Immature natural killer cell (primary cell): ENCODE data around the gene RBBP8. TPM values are rescaled to one million over a fixed set of nuclear protein-coding genes. Genes with fewer than 3 reads are reported as not detected.

Experiments used
- DNase-seq, 3 donors: peaks; one replicate each; pipeline ENCODE4 v3.0.0; 2022; ENCODE audit warnings: mixed read lengths in 1 of 3
- H3K27ac Mint-ChIP-seq, 6 donors: one replicate each; pipeline ENCODE4 v1.8.0; 2020; ENCODE audit warnings: mixed read lengths in 6 of 6, mild to moderate bottlenecking in 5 of 6, inconsistent platforms in 4 of 6, moderate library complexity in 3 of 6
- H3K27me3 Mint-ChIP-seq, 3 donors: one replicate each; pipeline ENCODE4 v1.8.0; 2020 to 2021; ENCODE audit warnings: low read depth in 3 of 3, mild to moderate bottlenecking in 3 of 3, mixed read lengths in 3 of 3, moderate library complexity in 3 of 3, inconsistent platforms in 1 of 3
- H3K36me3 Mint-ChIP-seq, 3 donors: one replicate each; pipeline ENCODE4 v1.8.0; 2020; ENCODE audit warnings: mixed read lengths in 3 of 3, inconsistent platforms in 2 of 3, mild to moderate bottlenecking in 2 of 3
- H3K4me1 Mint-ChIP-seq, 2 donors: one replicate each; pipeline ENCODE4 v1.8.0; 2020; ENCODE audit warnings: inconsistent platforms in 2 of 2, mild to moderate bottlenecking in 2 of 2, mixed read lengths in 2 of 2, moderate library complexity in 1 of 2
- H3K4me3 Mint-ChIP-seq, 5 donors: one replicate each; pipeline ENCODE4 v1.8.0; 2020; ENCODE audit warnings: mild to moderate bottlenecking in 5 of 5, mixed read lengths in 5 of 5, inconsistent platforms in 3 of 5, moderate library complexity in 3 of 5
- H3K9me3 Mint-ChIP-seq, 6 donors: one replicate each; pipeline ENCODE4 v1.8.0; 2020; ENCODE audit warnings: mild to moderate bottlenecking in 6 of 6, mixed read lengths in 6 of 6, inconsistent platforms in 4 of 6, moderate library complexity in 3 of 6
- polyA plus RNA-seq, 3 donors: library from polyadenylated mRNA; unstranded; fragments of 300-500 nt; fragmentation: Illumina TruSeq; gene quantifications; one replicate each; pipeline ENCODE4 v1.2.3, GENCODE V29; 2021

RBBP8 gene
- polyA plus RNA-seq, 3 donors from 2014 or later, result 3.0 to 3.7 TPM; not detected in 1

- Mint-ChIP-seq H3K4me3 (no peak overlapping the region), H3K4me1 (no peaks in the 10 kb centered on the region), H3K27me3 (no peaks in the 10 kb centered on the region), H3K36me3 (peaks cover 0 to 12% (median 4%) of the 10 kb centered on the region in 3 donors), H3K27ac (no peak overlapping the region), H3K9me3 (no peaks in the 10 kb centered on the region)
- DNase-seq, result no peak
These were observed 54.5 kb downstream of the RBBP8 start for GRCh38 chr18:22987547-22988189.

DNA sequence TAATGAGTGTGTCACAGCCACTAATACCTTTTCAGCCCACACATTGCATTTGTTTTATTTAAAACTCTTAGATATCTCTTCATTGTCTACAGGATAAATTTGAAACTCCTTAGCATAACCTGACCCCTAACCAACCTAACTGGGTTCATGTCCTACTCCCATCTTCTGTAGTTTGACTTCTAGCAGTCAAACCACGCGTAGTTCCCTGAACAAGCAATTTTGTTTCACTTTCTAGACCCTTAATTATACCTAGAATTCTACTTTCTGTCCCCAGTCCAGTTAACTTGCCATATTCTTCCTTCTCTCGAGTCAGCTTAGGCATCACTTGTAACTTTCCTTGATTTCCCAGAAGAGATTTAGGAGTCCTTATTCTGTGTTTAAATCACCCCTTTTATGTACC, 55.1 kb downstream of the RBBP8 start:
- peaks cover 0 to 12% (median 7%) of the 10 kb centered on the region in 3 donors for H3K36me3 Mint-ChIP-seq
- no peaks in the 10 kb centered on the region for H3K4me1 Mint-ChIP-seq
- H3K27me3 Mint-ChIP-seq, result no peaks in the 10 kb centered on the region
- DNase-seq, result no peak
- no peak overlapping the region for H3K4me3 Mint-ChIP-seq
- H3K9me3 Mint-ChIP-seq, result no peaks in the 10 kb centered on the region
- H3K27ac Mint-ChIP-seq, result no peak overlapping the region

- H3K27me3 Mint-ChIP-seq, result no peaks in the 10 kb centered on the region
- no peak overlapping the region for H3K4me3 Mint-ChIP-seq
- no peaks in the 10 kb centered on the region for H3K9me3 Mint-ChIP-seq
- no peak overlapping the region for H3K27ac Mint-ChIP-seq
- no peaks in the 10 kb centered on the region for H3K4me1 Mint-ChIP-seq
- no peak for DNase-seq
- peaks cover 0 to under 1% (median 0%) of the 10 kb centered on the region in 3 donors for H3K36me3 Mint-ChIP-seq
These were observed 65.2 kb downstream of the RBBP8 start for GRCh38 chr18:22998344-22998743.

DNA sequence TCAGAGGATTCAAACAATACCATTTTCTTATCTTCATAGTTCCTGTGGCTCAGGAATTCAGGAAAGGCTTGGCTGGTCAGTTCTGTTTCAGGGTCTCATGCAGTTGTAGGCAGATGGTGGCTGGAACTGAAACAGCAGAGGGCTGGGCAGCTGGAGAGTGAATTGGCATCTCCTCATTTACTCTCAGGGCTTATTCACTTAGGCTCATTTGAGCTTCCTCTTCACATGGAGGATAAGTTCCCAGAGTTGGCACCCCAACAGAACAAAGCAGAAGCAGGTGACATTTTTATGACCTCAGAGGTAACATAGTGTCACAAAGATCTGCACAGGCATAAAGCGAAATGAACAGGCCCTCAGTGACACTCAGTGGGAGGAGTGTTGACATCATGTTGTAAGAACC, 66.1 kb downstream of the RBBP8 start:
- no peaks in the 10 kb centered on the region for H3K9me3 Mint-ChIP-seq
- DNase-seq, result no peak
- peak overlapping the region in 1 of 6 donors; percentile 14 for H3K27ac Mint-ChIP-seq
- no peaks in the 10 kb centered on the region for H3K4me1 Mint-ChIP-seq
- H3K4me3 Mint-ChIP-seq, result no peak overlapping the region
- H3K36me3 Mint-ChIP-seq, result no peaks in the 10 kb centered on the region
- H3K27me3 Mint-ChIP-seq, result peaks cover 0 to under 1% (median 0%) of the 10 kb centered on the region in 3 donors

- H3K27ac Mint-ChIP-seq, result no peak overlapping the region
- no peaks in the 10 kb centered on the region for H3K4me1 Mint-ChIP-seq
- DNase-seq, result no peak
- peaks cover 0 to 1% (median 0%) of the 10 kb centered on the region in 3 donors for H3K27me3 Mint-ChIP-seq
- H3K9me3 Mint-ChIP-seq, result no peaks in the 10 kb centered on the region
- no peak overlapping the region for H3K4me3 Mint-ChIP-seq
- no peaks in the 10 kb centered on the region for H3K36me3 Mint-ChIP-seq
These were observed 66.5 kb downstream of the RBBP8 start for GRCh38 chr18:22999647-23000046.

DNA sequence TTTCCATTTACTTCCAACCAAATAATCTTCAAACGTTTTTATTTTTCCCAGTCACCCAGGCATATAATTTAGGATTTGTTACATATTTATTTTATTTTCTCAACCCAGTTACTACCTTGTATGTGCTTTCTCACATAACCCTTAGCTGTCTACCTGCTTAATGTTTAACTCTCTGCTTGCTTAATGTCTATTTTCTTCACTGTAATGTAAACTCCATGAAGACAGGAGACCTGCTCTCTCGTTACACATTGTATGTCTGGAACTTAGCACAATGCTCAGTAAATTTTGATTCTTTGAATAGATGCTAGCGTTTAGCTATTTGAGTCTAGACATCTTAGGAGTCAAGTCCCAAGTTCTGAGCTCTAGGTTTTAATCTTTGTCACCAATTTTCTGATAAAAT, 70.2 kb downstream of the RBBP8 start:
- no peaks in the 10 kb centered on the region for H3K36me3 Mint-ChIP-seq
- peak overlapping the region in 1 of 6 donors; percentile 22 for H3K27ac Mint-ChIP-seq
- no peaks in the 10 kb centered on the region for H3K4me1 Mint-ChIP-seq
- H3K9me3 Mint-ChIP-seq, result no peaks in the 10 kb centered on the region
- no peak for DNase-seq
- no peak overlapping the region for H3K4me3 Mint-ChIP-seq
- peaks cover 0 to 1% (median 0%) of the 10 kb centered on the region in 3 donors for H3K27me3 Mint-ChIP-seq

- H3K4me1 Mint-ChIP-seq, result peaks cover 0 to 7% of the 10 kb centered on the region in 2 donors
- no peak for DNase-seq
- no peak overlapping the region for H3K4me3 Mint-ChIP-seq
- H3K9me3 Mint-ChIP-seq, result no peaks in the 10 kb centered on the region
- H3K27me3 Mint-ChIP-seq, result peaks cover 0 to 2% (median 0%) of the 10 kb centered on the region in 3 donors
- H3K27ac Mint-ChIP-seq, result peak overlapping the region in 1 of 6 donors; percentile 57
- peaks cover 0 to 7% (median 2%) of the 10 kb centered on the region in 3 donors for H3K36me3 Mint-ChIP-seq
These were observed 79.1 kb downstream of the RBBP8 start for GRCh38 chr18:23012249-23012648.

- peak overlapping the region; percentile 15 to 80 (median 73) for H3K4me3 Mint-ChIP-seq
- H3K27me3 Mint-ChIP-seq, result peaks cover 0 to 4% (median 0%) of the 10 kb centered on the region in 3 donors
- DNase-seq, result peak; percentile 19 to 31 (median 21)
- H3K36me3 Mint-ChIP-seq, result peaks cover 0 to 7% (median 6%) of the 10 kb centered on the region in 3 donors
- H3K9me3 Mint-ChIP-seq, result no peaks in the 10 kb centered on the region
- H3K27ac Mint-ChIP-seq, result peak overlapping the region; percentile 19 to 84 (median 66)
- H3K4me1 Mint-ChIP-seq, result peaks cover 12 to 14% of the 10 kb centered on the region in 2 donors
These were observed 87.6 kb downstream of the RBBP8 start for GRCh38 chr18:23020555-23021294.

DNA sequence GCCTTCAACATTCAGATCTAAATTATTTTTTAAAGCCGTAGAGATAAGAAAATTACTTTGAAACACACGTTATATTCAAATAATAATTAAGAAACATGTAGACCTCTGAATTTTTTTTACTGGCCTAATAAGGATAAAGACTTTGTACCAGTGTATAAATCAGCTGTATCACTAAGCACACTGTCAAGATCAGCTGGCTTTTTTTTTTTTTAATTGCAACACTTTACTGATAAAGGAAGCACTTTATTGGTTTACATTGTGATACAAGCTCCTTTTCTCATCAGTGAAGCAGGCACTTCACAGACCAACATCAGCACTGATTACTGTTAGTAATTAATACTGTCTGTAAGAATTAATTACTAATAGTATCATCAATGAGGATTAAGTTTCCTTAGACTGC, 88.5 kb downstream of the RBBP8 start:
- Mint-ChIP-seq H3K4me1 (peaks cover 12 to 14% of the 10 kb centered on the region in 2 donors), H3K27me3 (peaks cover 0 to 4% (median 0%) of the 10 kb centered on the region in 3 donors), H3K4me3 (peak overlapping the region in 4 of 5 donors; percentile 15 to 74 (median 68)), H3K36me3 (peaks cover 0 to 7% (median 4%) of the 10 kb centered on the region in 3 donors), H3K9me3 (no peaks in the 10 kb centered on the region), H3K27ac (peak overlapping the region in 2 of 6 donors; percentile 30 to 61)
- no peak for DNase-seq

GRCh38 chr18:23032030-23032582, 99.0 kb downstream of the RBBP8 start:
- H3K27ac Mint-ChIP-seq, result no peak overlapping the region
- H3K4me3 Mint-ChIP-seq, result no peak overlapping the region
- no peak for DNase-seq
- no peaks in the 10 kb centered on the region for H3K9me3 Mint-ChIP-seq
- peaks cover 6 to 10% of the 10 kb centered on the region in 2 donors for H3K4me1 Mint-ChIP-seq
- peaks cover 0 to 6% (median 0%) of the 10 kb centered on the region in 3 donors for H3K36me3 Mint-ChIP-seq
- no peaks in the 10 kb centered on the region for H3K27me3 Mint-ChIP-seq

DNA sequence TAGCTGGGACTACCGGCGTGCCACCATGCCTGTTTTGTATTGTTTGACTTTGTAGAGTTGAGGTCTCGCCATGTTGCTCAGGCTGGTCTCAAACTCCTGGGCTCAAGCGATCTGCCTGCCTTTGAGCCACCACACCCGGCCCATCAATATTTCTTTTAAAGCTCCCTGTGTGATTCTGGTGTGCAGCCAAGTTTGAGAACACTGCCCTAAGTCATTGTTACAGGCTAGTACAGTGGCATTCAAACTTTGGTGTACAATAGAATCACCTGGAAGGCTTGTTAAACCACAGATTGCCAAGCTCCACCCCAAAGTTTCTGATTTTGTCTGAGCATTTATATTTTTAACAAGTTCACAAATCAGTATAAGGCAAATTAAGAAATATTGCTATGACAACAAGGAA, 99.9 kb downstream of the RBBP8 start:
- H3K4me1 Mint-ChIP-seq, result peaks cover 6 to 11% of the 10 kb centered on the region in 2 donors
- H3K4me3 Mint-ChIP-seq, result no peak overlapping the region
- peaks cover 0 to under 1% (median 0%) of the 10 kb centered on the region in 3 donors for H3K27me3 Mint-ChIP-seq
- H3K9me3 Mint-ChIP-seq, result no peaks in the 10 kb centered on the region
- H3K27ac Mint-ChIP-seq, result no peak overlapping the region
- no peak for DNase-seq
- H3K36me3 Mint-ChIP-seq, result no peaks in the 10 kb centered on the region

DNA sequence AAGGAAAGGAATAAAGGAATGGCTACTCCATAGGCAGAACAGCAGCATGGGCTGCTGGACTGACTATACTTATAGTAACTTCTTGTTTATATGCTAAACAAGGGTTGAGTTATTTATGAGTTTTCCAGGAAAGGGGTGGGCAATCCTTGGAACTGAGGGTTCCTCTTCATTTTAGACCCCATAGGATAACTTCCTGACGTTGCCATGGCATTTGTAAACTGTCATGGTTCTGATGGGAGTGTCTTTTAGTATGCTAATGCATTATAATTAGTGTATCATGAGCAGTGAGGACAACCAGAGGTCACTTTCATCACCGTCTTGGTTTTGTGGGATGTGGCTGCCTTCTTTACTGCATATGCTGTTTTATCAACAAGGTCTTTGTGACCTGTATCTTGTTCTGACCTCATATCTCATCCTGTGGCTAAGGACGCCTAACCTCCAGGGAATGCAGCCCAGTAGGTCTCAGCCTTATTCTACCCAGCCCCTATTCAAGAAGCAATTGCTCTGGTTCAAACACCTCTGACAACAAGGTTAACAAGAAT, 103.6 kb downstream of the RBBP8 start:
- H3K9me3 Mint-ChIP-seq, result no peaks in the 10 kb centered on the region
- peaks cover 0 to 4% (median 0%) of the 10 kb centered on the region in 3 donors for H3K27me3 Mint-ChIP-seq
- H3K4me3 Mint-ChIP-seq, result no peak overlapping the region
- DNase-seq, result peak; percentile 20 to 24 (median 22)
- H3K4me1 Mint-ChIP-seq, result peaks cover 8 to 11% of the 10 kb centered on the region in 2 donors
- H3K27ac Mint-ChIP-seq, result peak overlapping the region in 1 of 6 donors; percentile 32
- no peaks in the 10 kb centered on the region for H3K36me3 Mint-ChIP-seq

DNA sequence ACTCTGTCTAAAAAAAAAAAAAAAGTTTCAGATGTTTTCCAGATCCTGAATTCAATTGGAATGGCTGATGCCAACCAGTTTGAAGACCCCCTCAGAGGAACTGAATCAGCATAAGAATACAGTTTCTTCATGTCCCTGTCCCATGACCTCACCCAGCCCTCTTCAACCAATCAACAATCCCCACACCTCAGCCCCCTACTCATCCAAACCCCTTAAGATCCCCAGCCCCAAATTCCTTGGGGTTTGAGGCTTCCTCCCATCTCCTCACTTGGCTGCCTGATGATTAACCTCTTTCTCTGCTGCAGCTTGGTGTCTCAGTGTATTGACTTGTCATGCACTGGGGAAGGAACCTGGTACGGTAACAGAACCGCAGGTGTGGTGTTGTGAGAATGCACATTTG, 104.5 kb downstream of the RBBP8 start:
- DNase-seq, result no peak
- Mint-ChIP-seq H3K36me3 (no peaks in the 10 kb centered on the region), H3K27ac (peak overlapping the region in 1 of 6 donors; percentile 63), H3K27me3 (peaks cover 0 to 4% (median 0%) of the 10 kb centered on the region in 3 donors), H3K9me3 (no peaks in the 10 kb centered on the region), H3K4me1 (peaks cover 8 to 11% of the 10 kb centered on the region in 2 donors), H3K4me3 (no peak overlapping the region)

GRCh38 chr18:23038712-23039111, 105.6 kb downstream of the RBBP8 start:
- H3K27me3 Mint-ChIP-seq, result peaks cover 0 to 4% (median 1%) of the 10 kb centered on the region in 3 donors
- no peaks in the 10 kb centered on the region for H3K9me3 Mint-ChIP-seq
- no peak for DNase-seq
- H3K36me3 Mint-ChIP-seq, result no peaks in the 10 kb centered on the region
- no peak overlapping the region for H3K27ac Mint-ChIP-seq
- peaks cover 6% of the 10 kb centered on the region in 2 donors for H3K4me1 Mint-ChIP-seq
- no peak overlapping the region for H3K4me3 Mint-ChIP-seq
